NOMO-1 (cell line): ENCODE measurements around the gene SDR42E2.

Experiments used
- DNase-seq, 2 experiments: peaks; one replicate each; lab custom pipeline; 2025; ENCODE audit not compliant: unreplicated experiment in 2 of 2; lab: John Stamatoyannopoulos, UW

Gene SDR42E2

DNA sequence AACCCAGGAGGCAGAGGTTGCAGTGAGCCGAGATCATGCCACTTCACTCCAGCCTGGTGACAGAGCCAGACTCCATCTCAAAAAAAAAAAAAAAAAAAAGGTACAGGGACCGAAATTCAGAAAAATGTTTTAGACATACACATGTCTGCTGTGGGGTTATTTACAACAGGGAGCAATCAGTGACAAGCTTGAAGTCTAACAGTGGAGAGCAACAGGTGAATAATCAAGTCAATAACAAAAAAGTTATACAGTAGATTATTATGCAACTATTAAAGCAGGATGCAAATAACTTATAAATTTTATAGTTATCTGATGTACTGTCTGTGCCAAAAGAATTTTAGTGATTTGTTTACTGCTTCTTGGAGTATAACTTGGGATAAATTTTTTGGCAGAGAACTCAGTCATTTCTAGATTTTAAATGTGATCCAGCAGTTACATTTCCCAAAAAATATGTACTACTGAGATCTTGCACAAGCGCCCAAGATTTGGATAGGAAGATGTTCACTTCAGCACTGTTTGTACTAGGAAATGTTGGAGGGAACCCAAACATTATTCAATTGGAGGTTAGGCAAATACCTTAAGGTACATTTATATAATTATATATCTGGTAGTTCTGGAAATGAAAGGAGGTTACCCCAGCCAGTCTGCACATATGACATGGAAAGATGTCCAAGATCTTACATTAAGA, 77.9 kb downstream of the SDR42E2 start:
- DNase-seq, result no peak
